A204.1 (cell line): Measurements from ENCODE around the gene FLAD1.

Experiments
- FAIRE-seq: peaks from 2 replicates; lab custom pipeline; 2012; peaks lifted over from hg19 to GRCh38; lab: Jason Lieb, UNC

FLAD1 gene

GRCh38 chr1:155005076-155006011, 22.2 kb downstream of the FLAD1 start:
- no peak for FAIRE-seq

GRCh38 chr1:155006601-155007101, 23.5 kb downstream of the FLAD1 start:
- no peak for FAIRE-seq

GRCh38 chr1:155007251-155007828, 24.2 kb downstream of the FLAD1 start:
- FAIRE-seq: no peak

- FAIRE-seq: no peak
Measured at GRCh38 chr1:155008015-155008941, 25.1 kb downstream of the FLAD1 start.

- no peak for FAIRE-seq
Measured at GRCh38 chr1:155009221-155009711, 26.1 kb downstream of the FLAD1 start.

- no peak for FAIRE-seq
Measured at GRCh38 chr1:155009742-155010141, 26.6 kb downstream of the FLAD1 start.

GRCh38 chr1:155010211-155010918, 27.2 kb downstream of the FLAD1 start:
- no peak for FAIRE-seq

GRCh38 chr1:155011004-155011416, 27.9 kb downstream of the FLAD1 start:
- FAIRE-seq: no peak

- FAIRE-seq: no peak
Measured at GRCh38 chr1:155011437-155012025, 28.4 kb downstream of the FLAD1 start.

GRCh38 chr1:155012026-155012546, 28.9 kb downstream of the FLAD1 start:
- FAIRE-seq: no peak

- no peak for FAIRE-seq
Measured at GRCh38 chr1:155012776-155013602, 29.8 kb downstream of the FLAD1 start.

- no peak for FAIRE-seq
Measured at GRCh38 chr1:155013632-155014031, 30.5 kb downstream of the FLAD1 start.

GRCh38 chr1:155014709-155015508, 31.8 kb downstream of the FLAD1 start:
- no peak for FAIRE-seq

GRCh38 chr1:155015527-155016230, 32.5 kb downstream of the FLAD1 start:
- no peak for FAIRE-seq

GRCh38 chr1:155016231-155016831, 33.2 kb downstream of the FLAD1 start:
- no peak for FAIRE-seq

- FAIRE-seq: no peak
Measured at GRCh38 chr1:155017041-155017945, 34.1 kb downstream of the FLAD1 start.

- no peak for FAIRE-seq
Measured at GRCh38 chr1:155017946-155018316, 34.8 kb downstream of the FLAD1 start.
